ENCODE data around the gene PEX19. TPM values are rescaled to one million over a fixed set of nuclear protein-coding genes. Genes with fewer than 3 reads are reported as not detected.

Gene PEX19
- total RNA-seq, 2 experiments from 2014 or later, result 34.7 to 47.3 TPM

DNA sequence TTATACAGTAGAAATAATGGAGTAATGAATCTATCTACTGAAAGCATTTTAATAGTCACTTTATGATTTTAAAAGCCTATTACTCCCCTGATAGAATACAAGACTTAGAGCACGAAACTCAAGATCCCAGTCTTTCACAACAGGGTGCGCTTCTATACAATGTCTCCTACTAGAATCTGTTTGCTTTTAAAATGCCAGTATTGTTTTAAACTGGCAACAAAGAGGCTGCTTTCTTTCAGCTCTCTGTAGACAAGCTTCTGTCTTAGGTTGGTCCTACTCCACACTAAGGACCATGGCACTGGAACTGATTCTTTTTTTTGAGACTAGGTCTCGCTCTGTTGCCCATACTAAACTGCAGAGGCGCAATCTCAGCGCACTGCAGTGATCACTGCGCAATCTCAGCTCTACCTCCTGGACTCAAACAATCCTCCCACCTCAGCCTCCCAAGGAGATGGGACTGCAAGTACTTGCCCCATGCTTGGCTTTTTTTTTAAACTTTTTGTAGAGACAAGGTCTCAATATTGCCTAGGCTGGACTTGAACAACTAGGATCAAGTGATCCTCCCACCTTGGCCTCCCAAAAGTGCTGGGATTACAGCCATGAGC, 27.4 kb downstream of the PEX19 start:
- H3K79me2 ChIP-seq (ENCODE audit: insufficient read depth, low read depth, low read length), result peaks cover 30% of the 10 kb centered on the region
- peaks cover 32% of the 10 kb centered on the region for H3K36me3 ChIP-seq (ENCODE audit: insufficient read depth, low read length)
- no peak overlapping the region for H3K4me3 ChIP-seq (ENCODE audit: low read depth, low read length, poor library complexity, severe bottlenecking)
- H3K4me2 ChIP-seq (ENCODE audit: low read length), result no peak overlapping the region
- no peak overlapping the region for H3K27ac ChIP-seq (ENCODE audit: low read depth, low read length, poor library complexity, severe bottlenecking)
- no peak overlapping the region for H2AFZ ChIP-seq (ENCODE audit: low read length)
- H3K9me3 ChIP-seq (ENCODE audit: low read length), result no peaks in the 10 kb centered on the region
- no TSS peak for BruUV-seq (replicated peaks)
- peaks cover 5% of the 10 kb centered on the region; the same call in 1 of the 2 replicates for H4K20me1 ChIP-seq (ENCODE audit: insufficient read depth, low read length)
- intact Hi-C loops (cut with micrococcal nuclease; ENCODE audit: unreplicated experiment), result no loop called here
- no peak for DNase-seq (ENCODE audit: low spot score)
- ChIA-PET POLR2A (interaction anchor here (1.0 to 1.5 kb wide), 3 partner anchors 14 to 156 kb away, joined by 4 to 6 read pairs (median 4); no protein-coding TSS in a partner anchor), CTCF (ENCODE audit: unreplicated experiment) (interaction anchor here (0.6 kb wide), 1 partner anchor 56 kb away, joined by 3 read pairs; no protein-coding TSS in a partner anchor)
- H3K9me2 ChIP-seq (ENCODE audit: insufficient read depth, low read length), result no peaks in the 10 kb centered on the region
- TF ChIP-seq CTCF (conservative IDR thresholded peaks at IDR 0.05; ENCODE audit: low read length) (no peak), EZH2phosphoT487 (IDR thresholded peaks at IDR 0.05; ENCODE audit: borderline replicate concordance, low read depth, low read length) (no peak)
- peaks cover 16% of the 10 kb centered on the region for H3K4me1 ChIP-seq (ENCODE audit: insufficient read depth, low read length, poor library complexity, severe bottlenecking)

GRCh38 chr1:160256396-160257046, 28.4 kb downstream of the PEX19 start:
- CTCF ChIA-PET (ENCODE audit: unreplicated experiment), result no interaction called here
- TF ChIP-seq EZH2phosphoT487 (IDR thresholded peaks at IDR 0.05; ENCODE audit: borderline replicate concordance, low read depth, low read length) (no peak), CTCF (conservative IDR thresholded peaks at IDR 0.05; ENCODE audit: low read length) (no peak)

More at GRCh38 chr1:160256396-160257046, 28.4 kb downstream of the PEX19 start:
- Histone ChIP-seq H2AFZ (ENCODE audit: low read length) (no peak overlapping the region), H3K4me1 (ENCODE audit: insufficient read depth, low read length, poor library complexity, severe bottlenecking) (peaks cover 16% of the 10 kb centered on the region), H3K79me2 (ENCODE audit: insufficient read depth, low read depth, low read length) (peaks cover 25% of the 10 kb centered on the region), H3K36me3 (ENCODE audit: insufficient read depth, low read length) (peaks cover 36% of the 10 kb centered on the region), H3K4me3 (ENCODE audit: low read depth, low read length, poor library complexity, severe bottlenecking) (no peak overlapping the region), H3K9me2 (ENCODE audit: insufficient read depth, low read length) (no peaks in the 10 kb centered on the region), H3K9me3 (ENCODE audit: low read length) (no peaks in the 10 kb centered on the region), H3K4me2 (ENCODE audit: low read length) (no peak overlapping the region), H3K27ac (ENCODE audit: low read depth, low read length, poor library complexity, severe bottlenecking) (no peak overlapping the region), H4K20me1 (ENCODE audit: insufficient read depth, low read length) (peaks cover 5% of the 10 kb centered on the region; the same call in 1 of the 2 replicates)
- BruUV-seq (replicated peaks), result no TSS peak
- POLR2A ChIA-PET, result interaction anchor here (1.0 to 1.5 kb wide), 3 partner anchors 13 to 155 kb away, joined by 4 to 6 read pairs (median 4); no protein-coding TSS in a partner anchor
- no peak for DNase-seq (ENCODE audit: low spot score)
- intact Hi-C loops (cut with micrococcal nuclease; ENCODE audit: unreplicated experiment), result no loop called here

Data from OCI-LY7 (cell line).